Germinal center (tissue), 1 donor: ENCODE measurements around the gene CAMK2G.

ENCODE experiments used
- DNase-seq: peaks from one replicate; pipeline ENCODE4 v3.0.0; 2012; ENCODE audit warnings: mixed read lengths, low spot score

The CAMK2G gene

DNA sequence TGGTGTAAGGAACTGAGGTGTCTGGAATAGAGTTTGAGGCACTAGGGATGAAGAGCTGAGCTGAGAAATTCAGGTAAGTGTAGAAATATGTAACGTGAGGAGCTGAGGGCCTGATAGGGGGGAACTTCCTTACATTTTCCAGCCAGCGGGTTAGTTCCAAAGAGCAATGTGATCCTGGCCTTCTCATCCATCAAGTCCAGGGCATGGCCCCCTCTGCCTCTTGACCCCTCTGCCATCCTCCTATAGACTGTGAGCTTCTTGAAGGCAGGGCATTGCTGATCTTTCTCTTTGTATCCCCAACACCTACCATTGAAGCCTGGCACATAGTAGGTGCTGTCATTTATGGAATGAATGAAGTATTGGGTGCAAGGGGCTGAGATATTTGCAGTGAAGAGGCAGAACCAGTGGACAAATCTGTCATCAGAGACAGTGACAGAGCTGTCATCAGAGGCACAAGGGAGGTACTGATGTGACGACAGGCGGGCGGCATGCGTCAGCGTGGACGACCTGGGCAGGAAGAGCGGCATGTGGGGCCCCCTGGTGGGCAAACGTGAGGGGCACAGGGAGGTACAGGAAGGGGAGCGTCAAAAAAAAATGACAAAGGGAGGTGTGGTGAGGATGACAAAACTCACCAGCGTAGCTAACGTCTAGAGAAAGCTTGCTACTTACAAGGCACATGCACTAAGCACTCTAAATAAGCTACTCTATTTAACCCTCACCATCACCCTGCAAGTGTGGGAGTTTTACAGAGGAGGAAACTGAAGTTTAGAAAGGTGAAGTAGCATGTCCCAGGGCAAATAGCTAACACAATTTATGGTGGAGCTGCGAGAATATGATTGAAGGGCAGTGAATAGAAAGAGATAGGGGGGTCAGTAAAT is 5.2 kb upstream of the CAMK2G start:
- peak; percentile 83 for DNase-seq

GRCh38 chr10:73878365-73878764 is 4.0 kb upstream of the CAMK2G start:
- no peak for DNase-seq

DNA sequence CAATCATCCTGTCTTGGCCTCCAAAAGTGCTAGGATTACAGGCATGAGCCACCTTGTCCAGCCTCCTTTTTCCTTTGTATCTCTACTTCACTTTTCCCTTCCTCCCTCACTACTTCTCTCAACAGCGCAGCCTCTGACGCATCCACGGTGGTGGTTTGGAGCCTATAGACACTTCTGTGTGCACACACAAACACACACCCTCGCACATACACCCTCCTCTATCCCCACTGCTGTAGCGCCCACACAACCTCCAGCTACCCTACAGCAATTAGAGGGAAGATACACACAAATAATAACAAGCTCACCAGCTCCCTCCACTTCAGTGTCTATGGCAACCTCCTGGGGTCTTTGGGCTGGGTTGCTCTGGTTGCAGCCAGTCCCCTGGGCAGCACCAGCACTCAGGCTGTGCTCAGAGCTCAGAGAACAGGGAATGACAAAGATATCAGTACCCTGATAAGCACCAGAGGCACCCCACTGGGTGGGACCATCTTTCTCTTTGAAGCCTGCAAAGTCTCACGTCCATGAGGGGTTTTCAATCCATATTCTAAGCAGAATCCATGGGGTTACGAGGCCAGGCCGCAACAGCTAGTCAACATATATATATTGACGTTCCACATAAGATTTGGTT is 3.3 kb upstream of the CAMK2G start:
- DNase-seq = no peak

- no peak for DNase-seq
Observed at GRCh38 chr10:73876971-73877370, 2.6 kb upstream of the CAMK2G start.

DNA sequence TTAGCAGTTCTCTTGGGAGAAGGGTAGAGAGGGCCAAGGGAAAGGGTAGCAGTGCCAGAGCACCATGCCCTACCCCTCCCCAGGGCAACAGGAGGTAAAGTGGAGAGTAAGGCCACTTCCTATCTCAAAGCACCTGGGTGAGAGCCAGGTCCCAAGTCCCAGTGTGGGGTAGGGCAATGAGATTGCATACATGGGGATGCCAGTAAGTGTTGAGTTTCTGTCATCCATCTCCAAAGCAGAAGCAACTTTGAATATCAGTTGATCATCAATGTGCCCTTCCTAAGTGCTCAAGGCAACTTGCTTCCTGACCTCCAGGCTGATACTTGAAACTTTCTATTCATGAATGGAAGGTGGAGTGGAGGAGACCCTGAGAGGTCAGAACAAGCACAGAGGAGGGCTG is 2.2 kb upstream of the CAMK2G start:
- no peak for DNase-seq

- no peak for DNase-seq
Observed at GRCh38 chr10:73876157-73876556, 1.8 kb upstream of the CAMK2G start.

DNA sequence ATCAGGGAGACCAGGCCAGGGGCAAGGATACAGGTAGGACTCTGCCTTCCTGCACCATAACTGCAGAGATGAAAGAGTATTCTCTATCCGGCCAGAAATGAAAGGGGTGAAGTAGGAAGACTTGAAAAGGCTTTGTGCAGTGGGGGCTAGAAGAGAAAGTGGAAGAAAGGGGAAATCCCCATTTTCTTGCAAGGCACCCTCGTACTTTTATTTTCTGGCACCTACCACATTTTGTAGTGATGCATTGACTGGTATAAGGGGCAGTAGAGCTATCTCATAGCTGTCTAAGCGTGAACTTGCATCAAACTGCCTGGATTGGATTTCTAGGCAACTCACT is 752 bp upstream of the CAMK2G start:
- DNase-seq = peak; percentile 43

GRCh38 chr10:73873838-73874215 is 528 bp downstream of the CAMK2G start:
- peak; percentile 51 for DNase-seq

DNA sequence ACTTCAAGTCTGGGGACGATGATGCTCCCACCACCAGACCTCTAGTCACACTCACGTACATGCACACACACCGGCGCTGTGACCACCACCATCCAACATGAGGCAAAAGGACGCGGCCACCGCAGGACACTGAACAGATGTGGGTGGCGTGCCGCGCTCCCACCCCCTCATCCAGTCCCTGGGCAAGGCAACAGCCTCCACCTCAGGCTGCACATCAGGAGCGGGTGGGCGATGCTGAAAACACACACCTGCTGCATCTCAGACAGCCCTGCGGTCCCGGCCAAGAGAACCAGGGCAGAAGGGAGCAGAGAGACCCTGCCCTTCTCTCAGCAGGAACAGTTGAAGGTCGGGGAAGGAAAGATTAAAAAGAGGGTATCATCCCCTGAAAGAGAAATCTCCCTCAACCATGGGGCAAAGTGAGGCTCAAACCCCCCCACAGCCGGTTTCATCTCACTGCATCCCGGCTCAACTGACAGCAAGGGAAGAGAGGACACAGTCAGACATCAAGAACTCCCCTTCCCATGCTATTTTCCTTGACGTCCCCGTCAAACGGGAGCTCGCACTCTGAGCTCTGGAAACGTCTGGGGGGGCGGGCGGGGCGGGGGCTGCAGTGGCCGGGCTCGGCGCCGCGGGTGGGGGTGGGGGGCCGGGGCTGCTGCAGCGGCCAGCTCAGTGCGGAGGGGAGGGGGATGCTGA is 1.1 kb downstream of the CAMK2G start:
- no peak for DNase-seq

DNA sequence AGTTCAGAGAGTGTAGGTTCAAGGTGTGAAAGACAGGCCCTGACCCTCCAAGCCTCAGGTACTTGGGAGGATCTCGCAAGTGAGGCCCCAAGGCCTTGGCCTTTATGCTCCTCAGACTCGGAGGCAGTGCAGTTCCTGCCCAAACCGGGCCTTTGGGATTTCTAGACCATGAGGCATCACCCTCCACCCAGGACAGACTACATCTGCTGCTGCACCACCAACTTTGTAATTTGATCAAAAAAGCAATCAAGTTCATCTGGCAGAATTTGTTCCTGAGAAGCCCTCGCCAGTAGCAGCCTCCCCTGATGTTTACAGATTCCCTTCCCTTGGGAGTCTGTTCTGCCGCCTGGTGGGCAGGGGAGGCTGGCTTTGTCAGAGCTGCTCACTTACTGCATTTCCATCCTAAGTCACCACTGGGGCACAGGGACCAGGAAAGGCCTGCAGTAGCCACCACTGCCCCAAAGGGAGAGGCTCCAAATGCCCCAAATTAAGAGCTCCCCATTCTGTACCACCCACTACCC is 2.1 kb downstream of the CAMK2G start:
- no peak for DNase-seq

DNA sequence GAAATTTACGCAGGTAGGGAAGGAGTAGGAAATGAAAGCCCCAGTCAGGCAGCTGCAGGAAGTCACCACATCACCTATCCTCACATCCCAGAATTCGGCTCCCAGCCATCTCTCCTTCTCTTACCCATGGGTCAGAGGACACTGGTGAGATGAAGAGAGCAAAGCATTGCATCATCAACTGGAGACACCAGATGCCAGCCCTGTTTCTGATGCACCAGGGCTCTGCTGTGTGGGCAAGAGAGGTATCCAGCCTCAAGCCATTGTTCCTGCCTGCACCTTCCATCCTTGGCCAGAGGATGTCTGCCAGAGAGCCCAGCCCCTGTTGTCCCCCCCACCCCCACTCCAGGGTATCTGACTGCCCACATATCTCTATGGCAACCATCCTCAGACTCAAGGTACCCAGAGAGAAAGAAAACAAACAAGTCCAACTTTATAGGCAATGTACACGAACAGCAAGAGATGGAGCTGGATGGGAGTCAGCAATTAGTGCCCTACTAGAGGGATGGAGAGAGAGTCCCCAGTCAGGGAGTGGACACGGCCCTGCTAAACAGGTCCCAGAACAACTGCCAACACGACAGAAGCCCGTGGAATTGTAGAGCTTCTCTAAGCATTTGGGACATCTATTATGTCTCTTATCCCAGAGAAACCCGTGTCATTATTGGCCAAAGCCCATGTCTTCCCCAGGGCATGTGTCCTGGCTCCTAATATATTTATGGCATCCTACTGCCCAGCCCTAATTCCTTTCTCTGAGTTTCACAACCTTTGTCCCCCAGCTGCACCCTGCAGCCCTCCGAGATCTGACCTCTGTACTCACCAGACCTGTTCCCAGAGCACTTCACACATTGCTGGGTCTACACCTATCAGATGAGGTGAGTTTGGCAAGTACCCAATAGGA is 2.8 kb downstream of the CAMK2G start:
- DNase-seq = no peak

GRCh38 chr10:73868655-73869195 is 5.6 kb downstream of the CAMK2G start:
- DNase-seq = no peak

DNA sequence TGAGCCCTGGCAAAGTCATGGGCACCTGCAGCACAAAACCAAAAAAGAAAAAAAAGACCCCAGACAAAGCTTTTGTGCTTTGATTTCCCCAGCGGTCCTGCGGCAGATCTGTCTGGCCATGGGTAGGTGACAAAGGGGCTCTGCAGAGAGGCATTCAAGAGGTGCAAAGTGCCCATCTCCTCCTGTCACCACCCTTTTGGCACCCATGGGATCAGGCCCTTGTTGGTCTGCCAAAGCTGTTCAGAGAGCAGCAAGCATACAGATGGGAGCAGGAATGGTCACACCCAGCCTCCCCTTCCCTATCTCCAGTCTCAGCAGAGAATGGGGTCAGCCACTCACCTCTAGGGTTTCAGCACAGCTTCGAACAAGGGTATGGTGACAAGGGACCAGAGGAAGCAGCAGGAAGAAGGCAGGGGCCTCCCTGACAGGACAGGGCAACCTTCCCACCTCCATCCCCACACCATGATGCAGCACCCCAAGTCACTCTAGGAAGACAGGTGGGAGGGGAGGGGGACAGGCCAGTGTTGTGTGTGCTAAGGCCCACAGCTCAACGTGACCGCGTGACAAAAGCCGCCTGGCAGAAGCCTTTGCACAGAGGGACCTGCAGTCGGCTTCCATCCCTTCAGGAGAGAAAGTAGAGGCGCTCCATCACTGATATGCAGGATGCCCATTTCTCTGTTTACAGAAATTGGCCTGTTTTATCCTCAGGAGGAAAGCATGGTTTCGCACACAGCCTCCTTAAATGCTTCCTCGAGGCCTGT is 6.3 kb downstream of the CAMK2G start:
- no peak for DNase-seq

GRCh38 chr10:73867126-73867807 is 7.1 kb downstream of the CAMK2G start:
- DNase-seq = no peak

DNA sequence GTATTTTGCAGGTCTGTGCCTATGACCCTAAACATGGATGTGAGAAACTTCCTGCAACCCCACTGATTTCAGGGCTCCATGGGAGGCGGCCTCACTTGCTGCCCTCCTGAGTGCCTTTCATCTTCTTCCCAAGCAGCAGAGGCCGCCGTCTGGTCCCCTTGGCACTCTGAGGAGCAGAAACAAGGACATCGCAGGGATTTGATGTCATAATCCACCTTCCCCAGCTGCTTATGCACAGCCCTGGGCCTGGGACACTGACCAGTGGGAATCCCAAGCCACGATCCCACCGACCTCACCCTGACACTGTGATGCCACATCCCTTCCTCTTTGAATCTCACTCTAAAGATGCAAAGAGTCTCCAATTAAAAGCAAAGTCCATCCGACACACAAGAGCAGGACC is 7.7 kb downstream of the CAMK2G start:
- DNase-seq = no peak

DNA sequence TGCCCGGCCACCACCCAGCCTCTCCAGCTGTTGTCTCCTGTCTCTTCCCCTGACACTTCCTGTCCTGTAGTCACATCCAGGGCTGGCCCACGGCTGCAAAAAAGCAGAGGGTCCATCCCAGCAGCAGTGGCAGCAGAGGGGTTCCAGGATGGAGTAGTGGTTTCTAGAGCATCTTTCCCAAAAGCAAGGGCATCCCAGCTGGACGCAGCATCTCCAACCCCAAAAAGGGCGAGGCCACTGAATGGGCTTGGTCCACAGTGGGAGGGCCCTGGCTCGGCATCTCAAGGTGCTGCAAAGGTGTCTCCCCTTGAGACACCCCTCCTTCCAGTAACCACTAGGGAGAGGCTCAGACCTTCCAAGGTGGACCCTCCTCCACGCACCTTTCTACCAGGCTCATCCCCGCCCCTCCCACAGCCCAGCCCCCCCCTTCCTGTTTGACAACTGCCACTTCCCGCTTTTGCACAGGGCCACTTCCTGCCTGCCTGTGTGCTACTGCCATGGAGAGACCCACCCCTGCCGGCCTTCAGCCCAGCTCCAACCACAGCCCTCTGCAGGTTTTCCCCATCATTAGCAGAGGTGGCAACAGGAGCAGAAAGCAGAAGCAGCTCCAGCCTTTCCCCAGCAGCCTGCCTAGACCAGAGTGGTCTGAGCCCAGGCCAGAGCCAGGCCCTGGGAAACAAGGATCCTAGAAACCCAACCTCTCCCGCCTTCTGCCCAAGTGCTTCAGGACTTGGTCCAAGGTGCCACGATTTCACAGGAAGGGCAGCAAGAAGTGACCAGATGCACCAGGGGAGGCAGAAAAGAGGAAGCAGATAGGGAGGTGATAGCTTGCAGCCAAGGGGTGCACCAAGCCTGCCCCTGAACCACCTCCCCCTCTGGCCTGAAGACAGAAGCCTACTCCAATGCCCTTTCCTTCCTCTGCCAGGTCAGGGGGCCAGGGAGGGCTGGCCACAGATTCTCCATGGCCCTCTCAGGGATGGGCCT is 8.6 kb downstream of the CAMK2G start:
- DNase-seq = peak; percentile 81

DNA sequence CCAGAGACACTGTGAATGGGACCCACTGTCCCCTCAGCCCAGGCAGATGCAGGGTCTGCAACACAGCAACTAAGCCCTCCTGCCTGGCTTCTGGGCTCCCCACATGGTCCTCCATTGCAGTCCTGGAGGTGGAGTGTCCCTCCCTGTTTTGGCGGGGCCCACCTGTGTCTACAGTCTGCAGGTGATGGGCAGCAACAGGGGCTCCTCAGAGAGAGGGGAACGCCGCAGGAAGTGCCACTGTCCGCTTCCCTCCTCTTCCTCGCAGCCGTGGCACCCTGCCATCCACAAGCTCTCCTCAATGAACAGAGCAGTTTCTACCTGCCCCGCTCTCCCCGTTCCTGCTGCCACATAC is 9.3 kb downstream of the CAMK2G start:
- no peak for DNase-seq

DNA sequence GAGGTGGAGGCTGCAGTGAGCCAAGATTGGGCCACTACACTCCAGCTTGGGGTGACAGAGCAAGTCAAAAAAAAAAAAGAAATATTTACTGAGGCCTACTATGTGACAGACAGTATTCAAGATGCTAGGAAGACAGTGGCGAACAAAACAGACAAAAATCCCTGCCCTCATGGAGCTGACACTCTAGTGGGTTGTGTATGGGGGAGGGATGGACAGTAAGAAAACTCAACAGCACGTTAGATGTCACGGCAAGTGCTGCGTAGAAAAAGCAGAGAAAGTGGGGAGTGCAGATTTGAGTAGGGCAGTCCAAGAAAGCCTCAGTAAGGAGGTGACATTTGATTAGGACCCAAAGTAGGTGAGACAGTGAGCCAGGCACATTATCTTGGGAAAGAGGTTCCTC is 10.1 kb downstream of the CAMK2G start:
- no peak for DNase-seq
